Right lobe of liver (tissue), 4 donors: ENCODE measurements around the gene RSPH10B2.
"Not testable (repeated sequence)": the region's sequence is repeated elsewhere in the genome, so short reads cannot be mapped to it uniquely, and the experiment has no call there.

ENCODE experiments used
- CTCF ChIP-seq, 4 donors: fragments of 200-600 bp in 3 of 4; fragments of 450-650 bp in 1 of 4; IDR thresholded peaks; one replicate each; pipeline versions ENCODE4 v1.5.1 to v1.8.0; 2016 to 2022; ENCODE audit warnings: antibody characterized with exemption in 4 of 4, mild to moderate bottlenecking in 2 of 4
- POLR2A ChIP-seq: fragments of 450-650 bp; IDR thresholded peaks from one replicate; pipeline ENCODE4 v1.6.1; 2017; ENCODE audit warnings: antibody characterized with exemption, mild to moderate bottlenecking
- donor health status: DM: no; HTN: no; CAD: no.
- donor health status: DM: no; HTN: no; CAD: no.
- donor health status: DM: no; HTN: yes; CAD: no.

- not testable (repeated sequence) for TF ChIP-seq CTCF (IDR thresholded peaks at IDR 0.05); POLR2A
Measured at GRCh38 chr7:6813011-6813410, 59.1 kb downstream of the RSPH10B2 start.
